T-helper 1 cell treated with Interleukin-12 subunit alpha and Interleukin-12 subunit beta and Interleukin-4 antibody, amounts not matched to agents 30 ng/mL and 1 ng/mL, for 36 hours (primary cell): Measurements from ENCODE around the gene EYS. TPM values are rescaled to one million over a fixed set of nuclear protein-coding genes. Genes with fewer than 3 reads are reported as not detected.
"Not testable (repeated sequence)": the region's sequence is repeated elsewhere in the genome, so short reads cannot be mapped to it uniquely, and the experiment has no call there.

ENCODE experiments used
- intact Hi-C: fragments of 100-400 bp; cut with micrococcal nuclease; formaldehyde crosslinking; loops from one replicate; pipeline ENCODE4 v1.15.1; 2024
- total RNA-seq: library from RNA; stranded (reverse); gene quantifications from 2 replicates; pipeline ENCODE4 v1.2.3, GENCODE V29; 2022

The EYS gene
- total RNA-seq, 1 donor from 2014 or later: not detected

DNA sequence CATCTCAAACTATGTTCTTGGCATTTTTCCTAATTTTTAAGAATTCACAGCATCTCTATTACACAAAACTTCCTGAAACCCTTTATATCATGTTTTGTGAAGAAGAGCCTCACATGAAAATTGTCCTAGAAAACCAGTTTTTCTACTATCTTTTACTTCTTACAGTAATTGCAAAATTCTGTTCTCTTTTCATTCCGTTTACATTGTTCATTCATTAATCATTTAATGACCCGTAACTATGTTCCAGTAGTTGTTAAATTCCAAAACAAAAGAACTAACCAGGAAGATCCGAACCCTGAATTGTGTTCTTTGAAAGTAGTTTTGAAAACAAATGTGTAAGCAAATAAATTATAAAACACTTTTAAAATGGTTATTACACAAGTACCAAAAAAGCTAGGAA is 597.0 kb downstream of the EYS start:
- intact Hi-C loops: no loop called here

DNA sequence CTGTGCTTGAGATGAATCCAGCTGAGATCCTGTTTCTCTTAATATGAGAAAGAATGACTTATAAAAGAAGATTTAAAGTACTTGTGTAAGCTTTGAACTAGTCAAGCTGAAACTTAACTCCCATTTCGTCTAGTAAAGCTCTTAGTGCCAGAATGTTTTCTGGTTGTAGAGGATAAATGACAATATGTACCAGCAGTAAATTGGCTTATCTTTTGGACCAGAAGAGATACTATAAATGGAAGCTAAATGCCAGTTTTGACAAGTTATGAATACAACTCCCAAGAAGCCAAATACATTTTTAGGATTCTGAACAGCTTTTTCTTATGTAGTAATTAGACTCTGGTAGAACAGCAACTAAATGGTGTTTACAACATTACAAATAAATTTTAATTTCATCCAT is 608.7 kb downstream of the EYS start:
- intact Hi-C loops: no loop called here

DNA sequence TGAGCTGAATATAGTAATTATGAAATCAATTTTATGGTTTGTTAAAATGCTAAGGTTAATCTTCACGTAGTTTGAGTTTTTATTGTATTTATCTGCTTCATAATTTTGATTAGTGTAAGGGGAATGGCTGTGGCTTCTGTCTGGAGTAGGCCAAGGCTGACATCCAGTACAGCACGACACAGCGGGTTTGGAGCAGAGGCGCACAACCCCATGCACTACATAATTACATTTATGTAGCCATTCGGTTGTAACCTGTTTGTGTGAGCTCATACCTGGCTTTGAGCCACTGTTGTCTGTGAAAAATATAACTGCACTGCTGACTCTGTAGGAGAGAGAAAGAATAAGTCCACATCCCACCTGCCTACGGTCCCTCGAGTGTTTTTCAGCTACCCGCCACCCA is 615.5 kb downstream of the EYS start:
- intact Hi-C loops: no loop called here

DNA sequence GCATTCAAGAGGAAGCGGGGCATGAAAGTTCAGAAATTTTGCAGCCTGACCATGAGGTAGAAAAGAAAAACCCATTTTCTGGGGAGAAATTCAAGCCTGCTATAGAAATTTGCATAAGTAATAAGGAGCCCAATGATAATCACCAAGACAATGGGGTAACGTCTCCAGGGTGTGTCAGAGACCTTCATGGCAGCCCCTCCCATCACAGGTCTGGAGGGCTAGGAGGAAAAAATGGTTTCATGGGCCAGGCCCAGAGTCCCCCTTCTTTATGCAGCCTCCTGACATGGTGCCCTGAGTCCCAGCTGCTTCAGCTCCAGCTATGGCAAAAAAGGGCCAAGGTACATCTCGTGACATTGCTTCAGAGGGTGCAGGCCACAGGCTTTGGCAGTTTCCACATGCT is 618.5 kb downstream of the EYS start:
- intact Hi-C loops: no loop called here

DNA sequence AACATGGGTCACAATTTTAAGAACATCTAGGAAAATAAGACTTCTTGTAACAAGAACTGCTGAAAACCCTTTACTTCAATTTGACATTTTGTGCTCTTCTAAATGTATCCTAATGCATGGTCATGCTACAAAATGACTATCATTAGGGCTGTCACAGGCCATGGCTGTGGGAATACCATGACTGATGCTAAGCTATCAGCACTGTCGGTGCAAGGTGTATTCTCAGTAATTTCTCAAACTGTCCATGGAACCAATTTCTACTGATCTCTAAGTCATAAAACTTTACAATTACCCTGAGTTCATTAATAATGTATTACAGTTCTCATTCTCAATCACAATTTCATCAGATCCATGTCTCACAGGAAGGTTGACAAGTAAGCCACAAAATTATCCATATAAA is 625.3 kb downstream of the EYS start:
- intact Hi-C loops: no loop called here

DNA sequence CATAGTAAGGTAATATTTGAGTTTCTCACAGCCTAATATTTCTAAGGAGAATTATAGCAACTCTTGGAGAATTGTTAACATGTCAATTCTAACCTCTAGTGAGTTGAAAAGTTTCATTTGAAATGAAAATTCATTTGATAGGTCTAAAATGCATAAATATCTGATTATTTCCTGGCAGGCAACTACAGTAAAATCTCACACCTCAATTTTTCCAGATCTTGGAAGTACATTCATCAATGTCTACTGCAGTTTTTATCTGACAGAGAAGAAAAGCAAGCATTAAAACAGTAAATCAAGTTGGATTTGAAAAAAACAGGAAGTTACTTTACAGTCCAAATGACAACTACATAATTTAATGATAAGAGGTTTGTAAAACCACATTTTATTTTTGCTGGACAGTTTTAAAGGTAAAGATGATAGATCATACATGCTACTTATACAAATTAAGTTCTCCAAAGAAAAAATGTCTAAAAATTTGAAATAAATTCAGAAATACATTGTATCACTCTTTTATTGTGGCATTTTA is 631.3 kb downstream of the EYS start:
- intact Hi-C loops: no loop called here

DNA sequence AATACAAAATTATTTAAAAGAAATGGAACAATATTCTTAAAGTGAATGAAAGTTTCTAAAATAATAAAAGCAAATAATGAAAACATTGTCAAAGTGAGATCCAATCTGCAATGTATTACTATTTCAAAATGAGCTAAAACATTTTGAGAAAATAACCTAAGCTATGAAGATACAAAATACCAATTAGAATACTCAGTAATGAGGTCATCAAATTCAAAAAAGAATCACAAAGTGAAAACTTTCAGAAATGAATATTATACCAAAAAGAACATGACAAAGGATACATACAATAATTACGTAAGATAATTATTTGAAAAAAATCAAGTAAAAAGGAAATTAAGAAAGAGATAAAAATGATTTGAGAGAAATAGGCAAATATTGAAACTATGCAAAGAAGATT is 634.5 kb downstream of the EYS start:
- intact Hi-C loops: no loop called here

DNA sequence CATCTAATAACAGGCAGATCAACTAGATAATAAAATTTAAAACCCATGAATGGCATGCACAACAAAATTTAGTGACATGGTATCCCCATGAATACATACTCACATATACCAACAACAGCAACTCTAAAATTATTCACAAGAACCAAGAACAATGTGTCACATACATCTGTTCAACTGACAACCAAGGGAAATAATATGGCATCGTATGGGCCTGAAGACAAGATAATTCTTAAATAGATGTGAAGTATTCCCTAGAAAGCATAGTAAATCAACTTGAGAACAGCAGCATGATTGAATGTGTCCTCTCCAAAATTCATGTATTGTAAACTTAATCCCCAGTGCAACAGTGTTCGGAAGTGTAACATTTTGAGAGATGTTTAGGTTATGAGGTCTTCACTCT is 635.5 kb downstream of the EYS start:
- intact Hi-C loops: no loop called here

DNA sequence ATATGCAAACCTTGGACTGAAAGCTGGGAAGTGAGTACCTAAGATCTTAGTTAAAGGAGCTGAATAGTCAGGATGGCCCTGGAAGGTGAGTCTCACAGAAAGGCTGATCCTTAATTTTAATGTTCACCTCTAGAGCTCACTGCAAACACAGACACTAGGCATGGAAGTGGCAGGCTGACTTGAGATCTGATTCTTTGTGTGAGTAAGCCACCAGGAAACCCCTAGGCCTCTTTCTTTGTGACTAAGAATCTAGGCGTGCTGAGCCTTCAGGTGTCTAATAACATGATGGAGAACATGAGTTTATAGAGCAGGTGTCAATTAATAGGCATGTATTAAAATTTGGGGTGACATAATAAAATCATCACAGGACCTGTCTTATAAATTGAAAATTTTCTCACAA is 642.2 kb downstream of the EYS start:
- intact Hi-C loops: no loop called here

DNA sequence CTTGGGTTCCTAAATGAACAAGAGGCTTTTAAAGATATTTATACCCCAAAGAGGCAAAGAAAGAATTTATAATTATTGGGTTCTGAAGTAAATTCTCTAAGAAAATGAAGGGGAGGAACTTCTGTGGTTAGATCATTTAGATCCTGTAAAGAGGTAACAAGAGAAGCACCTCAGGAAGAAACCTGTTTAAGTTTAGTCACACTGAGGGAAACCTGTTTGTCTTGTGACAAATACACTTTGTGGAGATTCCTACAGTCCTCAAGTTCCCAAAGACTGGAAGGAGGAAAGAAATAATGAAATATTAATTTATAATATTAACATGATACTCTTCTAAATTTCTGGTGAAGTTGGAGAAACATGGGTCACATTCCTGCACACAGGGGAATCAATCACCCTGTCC is 647.5 kb downstream of the EYS start:
- intact Hi-C loops: no loop called here

DNA sequence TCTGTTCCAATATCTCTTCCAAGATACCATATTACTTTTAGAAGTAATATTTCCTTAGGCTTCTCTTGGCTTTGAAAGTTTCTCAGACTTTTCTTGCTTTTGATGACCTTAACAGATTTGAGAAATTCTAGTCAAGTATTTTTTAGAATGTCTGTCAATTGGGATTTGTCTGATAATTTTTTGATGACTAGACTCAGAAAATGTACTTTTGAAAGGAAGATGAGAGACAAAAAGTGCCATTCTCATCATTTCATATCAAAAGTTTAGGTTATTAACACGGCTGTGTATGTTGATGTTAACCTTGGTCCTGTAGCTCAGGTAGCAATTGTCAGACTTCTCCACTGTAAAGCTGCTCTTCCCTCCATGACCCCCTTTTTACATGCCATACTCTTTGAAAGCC is 651.5 kb downstream of the EYS start:
- intact Hi-C loops: no loop called here

DNA sequence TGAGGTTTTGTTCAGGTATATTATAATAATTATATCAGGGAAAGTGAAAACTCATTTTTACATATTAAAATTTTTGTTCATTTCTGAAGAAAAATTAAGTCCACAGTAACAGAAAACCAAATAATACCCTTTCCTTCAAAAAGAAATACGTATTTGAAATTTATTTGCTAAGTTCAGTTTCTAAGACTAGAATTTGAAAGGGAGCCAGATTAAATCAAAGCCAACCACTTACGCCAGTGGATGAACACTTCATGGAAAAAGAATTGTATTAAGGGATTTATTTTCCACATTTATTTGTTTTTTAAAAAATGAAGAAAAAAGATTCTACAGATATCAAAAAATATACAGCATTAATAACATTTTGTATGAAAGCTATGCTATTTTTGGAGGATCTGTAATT is 654.4 kb downstream of the EYS start:
- intact Hi-C loops: no loop called here

DNA sequence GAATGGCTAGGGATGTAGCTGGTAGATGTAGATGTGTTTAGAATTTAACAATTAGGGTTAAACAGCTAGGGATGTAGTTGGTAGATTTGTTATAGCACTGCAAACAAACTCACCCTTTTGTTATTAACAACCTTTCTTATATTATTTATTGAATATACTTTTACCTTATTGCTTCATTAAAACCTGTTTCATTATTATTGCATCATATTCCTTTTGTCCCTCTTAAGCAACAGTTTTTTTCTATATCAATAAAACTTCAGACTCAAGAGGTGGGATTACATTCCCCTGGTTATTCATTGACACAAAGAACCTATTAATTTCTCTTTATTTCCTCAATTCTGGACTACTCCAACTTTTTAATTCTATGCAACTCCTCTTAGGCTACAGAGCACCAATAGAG is 661.2 kb downstream of the EYS start:
- intact Hi-C loops: no loop called here

DNA sequence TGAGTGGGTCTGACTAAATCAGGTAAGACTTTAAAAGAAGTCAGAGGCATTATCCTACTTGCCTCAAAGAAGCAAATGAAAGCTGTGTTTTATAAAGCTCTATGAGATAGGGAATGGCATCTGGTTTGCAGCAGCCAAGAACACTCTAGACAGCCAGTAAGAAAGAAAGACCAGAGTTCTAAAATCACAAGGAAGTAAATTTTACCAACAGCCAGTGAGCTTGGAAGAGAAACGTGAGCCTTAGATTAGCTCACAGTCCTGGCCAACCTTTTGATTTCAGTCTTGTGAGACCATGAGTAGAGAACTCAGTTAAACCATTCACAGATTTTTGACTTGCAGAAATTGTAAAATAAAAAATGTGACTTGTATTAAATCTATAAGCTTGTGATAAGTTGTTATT is 693.0 kb downstream of the EYS start:
- intact Hi-C loops: no loop called here

DNA sequence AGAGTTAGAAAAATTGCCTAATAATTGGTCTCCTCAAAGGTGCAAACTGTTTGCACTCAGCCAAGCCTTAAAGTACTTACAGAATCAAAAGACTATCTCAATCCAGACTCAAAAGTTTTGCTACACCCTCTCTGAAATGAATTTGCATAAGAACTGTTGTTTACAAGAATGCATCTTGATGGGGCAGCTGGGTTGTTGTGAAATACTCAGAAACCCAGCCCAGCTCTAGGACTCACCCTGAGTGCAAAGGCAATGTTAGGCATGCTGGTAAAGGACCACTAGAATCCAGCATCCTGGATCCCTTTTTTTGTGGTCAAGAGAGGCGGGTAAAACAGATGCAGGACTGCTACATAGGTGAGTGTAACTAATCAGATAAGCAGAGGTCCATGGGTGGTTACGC is 700.2 kb downstream of the EYS start:
- intact Hi-C loops: no loop called here

DNA sequence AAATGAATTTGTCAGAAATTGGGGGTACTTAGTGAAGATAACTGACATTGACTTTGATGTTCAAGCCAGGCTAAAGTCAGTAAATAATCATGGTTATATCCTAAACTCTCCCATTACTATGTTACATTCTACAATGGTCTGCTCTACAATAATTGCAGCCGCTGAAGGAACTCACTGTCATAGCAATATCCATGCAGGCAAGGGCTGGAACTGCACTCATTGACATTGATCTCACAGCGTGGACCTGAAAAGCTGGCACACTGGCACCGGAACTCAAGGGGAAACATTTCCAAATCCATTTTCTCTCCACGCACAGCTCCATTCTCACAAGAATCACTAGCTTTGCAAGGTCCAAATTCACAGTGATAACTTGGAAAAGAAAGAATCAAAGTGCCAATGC is 702.7 kb downstream of the EYS start:
- intact Hi-C loops: no loop called here

DNA sequence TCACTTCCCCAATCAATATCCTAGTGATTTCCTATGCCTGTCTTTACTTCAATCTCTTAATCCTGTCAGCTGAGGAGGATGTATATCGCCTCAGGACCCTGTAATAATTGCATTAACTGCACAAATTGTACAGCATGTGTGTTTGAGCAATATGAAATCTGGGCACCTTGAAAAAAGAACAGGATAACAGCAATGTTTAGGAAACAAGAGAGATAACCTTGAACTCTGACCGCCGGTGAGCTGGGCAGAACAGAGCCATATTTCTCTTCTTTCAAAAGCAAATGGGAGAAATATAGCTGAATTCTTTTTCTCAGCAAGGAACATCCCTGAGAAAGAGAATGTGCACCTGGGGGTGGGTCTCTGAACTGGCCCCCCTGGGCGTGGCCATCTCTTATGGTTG is 704.1 kb downstream of the EYS start:
- intact Hi-C loops: not testable (repeated sequence)

DNA sequence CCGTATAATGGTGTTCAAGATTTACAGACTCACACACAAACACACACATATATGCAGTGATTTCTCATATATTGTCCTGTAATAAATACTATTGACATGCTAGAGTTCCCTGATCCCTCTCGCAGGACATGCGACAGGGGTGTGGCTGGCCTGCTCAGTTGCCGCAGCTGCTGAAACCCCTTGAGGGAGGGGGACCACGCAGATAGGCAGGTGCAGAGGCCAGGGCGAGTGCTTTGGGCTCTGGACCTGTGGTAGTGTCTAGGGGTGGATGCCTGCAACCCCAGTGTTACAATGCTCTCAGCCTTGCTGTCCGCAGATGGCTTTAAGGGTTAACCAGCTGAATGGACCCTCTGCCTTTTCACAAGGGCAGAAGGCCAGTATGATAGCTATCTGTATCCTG is 706.2 kb downstream of the EYS start:
- intact Hi-C loops: no loop called here

DNA sequence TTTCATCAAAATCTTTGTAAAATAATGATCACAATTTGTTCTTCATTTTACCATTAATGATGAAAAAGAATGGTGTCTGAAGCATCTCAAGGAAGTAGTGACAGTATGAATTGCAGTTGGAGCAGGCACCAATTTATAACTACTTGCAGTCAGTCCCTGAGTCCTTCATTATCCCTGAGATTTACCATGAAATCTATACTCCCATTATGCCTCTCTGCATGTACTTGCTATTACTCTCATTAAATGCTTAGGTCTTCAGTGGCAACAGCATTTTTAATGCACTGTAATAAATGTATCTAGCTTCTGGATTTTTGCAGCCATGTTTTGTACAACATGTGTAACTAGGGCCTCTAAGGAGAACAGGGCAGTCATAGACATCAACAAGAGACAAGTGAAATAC is 708.8 kb downstream of the EYS start:
- intact Hi-C loops: no loop called here

DNA sequence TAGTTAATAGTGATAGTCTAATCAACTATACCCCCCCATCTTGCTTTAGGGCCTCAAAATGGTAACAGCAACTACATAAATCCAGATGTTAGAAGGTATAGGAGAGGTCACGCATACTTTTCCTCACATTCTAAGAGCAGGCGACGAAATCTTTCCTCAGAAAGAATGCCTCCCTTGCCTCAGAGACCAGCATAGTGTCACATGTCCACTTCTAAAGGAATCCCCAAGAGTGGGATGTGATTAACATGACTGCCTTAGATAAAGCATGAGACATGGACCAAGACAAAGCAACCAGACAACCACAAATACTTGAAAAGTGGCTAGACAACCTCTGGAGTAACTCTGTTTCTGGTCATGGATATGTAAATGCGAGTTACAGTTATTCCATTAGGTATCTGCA is 710.7 kb downstream of the EYS start:
- intact Hi-C loops: no loop called here

DNA sequence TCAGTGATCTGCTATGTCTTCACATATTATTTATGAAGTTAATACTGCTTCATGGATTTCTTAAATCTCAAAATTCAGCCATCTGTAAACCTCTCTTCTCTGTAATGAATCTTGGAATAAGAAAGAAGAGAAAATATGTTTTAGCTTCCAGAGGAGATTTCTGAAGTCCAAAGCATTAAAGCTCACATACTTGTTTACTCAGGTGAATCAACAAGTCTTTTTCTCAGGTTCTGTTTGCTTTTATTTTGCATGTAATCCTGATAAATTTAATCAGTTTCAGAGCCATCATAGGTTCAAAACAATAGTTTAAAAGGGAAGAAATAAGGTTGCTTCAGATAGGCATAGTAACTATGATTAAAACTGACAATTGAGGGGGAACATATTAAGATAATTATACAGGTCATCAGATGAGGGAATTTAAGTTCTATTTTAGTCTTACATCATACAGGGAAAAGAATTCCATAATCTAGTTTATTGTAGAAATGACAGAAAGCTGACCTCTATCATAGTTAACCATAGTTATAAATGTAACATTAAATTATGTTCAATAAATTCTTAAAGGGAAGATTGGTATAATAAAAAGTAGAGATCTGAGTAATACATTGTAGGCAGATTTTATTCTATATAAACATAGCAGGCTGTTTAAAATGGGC is 716.2 kb downstream of the EYS start:
- intact Hi-C loops: no loop called here

DNA sequence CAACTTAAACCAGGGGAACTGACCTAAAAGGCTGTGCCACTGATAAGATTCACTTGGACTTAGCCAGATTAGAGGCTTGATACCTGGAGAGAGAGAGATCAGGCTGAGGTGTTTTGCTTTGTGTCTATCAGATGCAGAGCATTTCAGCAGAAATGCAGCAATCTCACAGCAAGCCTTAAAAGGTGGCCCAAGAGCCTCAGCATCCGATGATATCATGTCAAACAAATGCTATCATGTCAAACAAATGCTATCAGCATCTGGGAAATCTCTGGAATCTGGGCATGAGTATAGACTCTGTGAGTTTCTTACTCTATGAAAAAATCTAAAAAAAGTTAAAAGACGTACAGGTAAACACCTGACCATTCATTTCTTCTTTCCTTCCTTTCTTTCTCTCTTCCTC is 718.9 kb downstream of the EYS start:
- intact Hi-C loops: no loop called here

DNA sequence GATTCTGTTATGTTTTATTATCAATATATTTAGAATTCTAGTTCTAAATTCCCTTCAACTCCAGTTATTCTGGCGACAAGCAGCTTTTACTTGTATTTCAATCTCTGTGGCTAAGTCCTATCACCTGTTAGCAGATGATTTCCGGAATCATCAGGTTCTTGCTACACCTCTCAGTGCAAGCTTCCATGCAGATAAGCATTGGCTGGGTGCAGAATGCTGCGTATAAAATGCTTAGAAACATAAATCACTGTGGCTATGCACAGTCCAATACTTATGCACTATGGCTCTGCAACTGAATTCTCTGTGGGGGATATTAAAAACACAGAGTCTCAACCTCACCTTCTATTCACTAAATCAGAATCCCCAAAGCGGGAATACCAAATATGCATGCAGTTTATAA is 720.0 kb downstream of the EYS start:
- intact Hi-C loops: no loop called here

DNA sequence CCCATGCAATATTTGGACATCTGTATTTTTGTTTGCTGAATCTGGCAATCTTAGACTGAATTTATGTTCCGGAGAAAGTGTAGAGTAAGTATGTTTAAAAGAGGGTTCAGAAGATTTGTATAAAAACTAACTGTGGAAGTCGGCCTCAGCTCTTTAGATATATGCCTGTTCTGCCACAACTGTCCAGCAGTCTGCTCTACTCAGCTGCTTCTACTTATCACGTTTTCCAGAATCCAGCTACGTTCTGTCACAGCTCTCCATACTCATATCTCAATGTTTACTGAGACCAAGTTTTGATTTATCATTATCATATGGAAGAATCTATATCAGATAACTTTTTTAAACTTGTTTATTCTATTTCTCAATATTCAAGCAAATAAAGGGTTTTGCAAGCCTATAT is 721.3 kb downstream of the EYS start:
- intact Hi-C loops: no loop called here
